C4-2B (cell line): ENCODE measurements around the gene RASAL2.

ENCODE experiments used
- CTCF ChIP-seq: fragments of 450-650 bp; conservative IDR thresholded peaks from 2 replicates; pipeline ENCODE4 v1.5.1; 2017; ENCODE audit warnings: mild to moderate bottlenecking
- ZFX ChIP-seq: fragments of 450-650 bp; IDR thresholded peaks from 2 replicates; pipeline ENCODE4 v1.6.1; 2017

- TF ChIP-seq CTCF (no peak), ZFX (no peak)
Measured at GRCh38 chr1:178477841-178478240, 383.9 kb downstream of the RASAL2 start.
